Tibial artery (tissue), 4 donors: ENCODE measurements around the gene PCNX1.

ENCODE experiments used
- DNase-seq, 2 donors: peaks; one replicate each; pipeline ENCODE4 v3.0.0-alpha.2; 2019
- H3K27ac ChIP-seq, 2 donors: fragments of 200-600 bp; sonication (generic) in 1 of 2; 1 replicate in 1 of 2; 2 replicates in 1 of 2; pipeline ENCODE4 v1.5.1; 2018 to 2019; ENCODE audit warnings: mild to moderate bottlenecking in 1 of 2
- H3K27me3 ChIP-seq, 2 donors: fragments of 200-600 bp; sonication (generic) in 1 of 2; one replicate each; pipeline versions ENCODE4 v1.5.1 to v1.6.0; 2016 to 2019
- H3K36me3 ChIP-seq, 3 donors: fragments of 200-600 bp; sonication (generic) in 2 of 3; one replicate each; pipeline ENCODE4 v1.5.1; 2016 to 2019; ENCODE audit warnings: mild to moderate bottlenecking in 2 of 3
- H3K4me1 ChIP-seq, 4 donors: fragments of 200-600 bp; sonication (generic) in 2 of 4; 1 replicate in 3 of 4; 2 replicates in 1 of 4; pipeline ENCODE4 v1.5.1; 2016 to 2019
- H3K4me3 ChIP-seq, 2 donors: fragments of 200-600 bp; sonication (generic) in 1 of 2; 1 replicate in 1 of 2; 2 replicates in 1 of 2; pipeline ENCODE4 v1.5.1; 2018 to 2019; ENCODE audit warnings: mild to moderate bottlenecking in 2 of 2
- H3K9me3 ChIP-seq, 3 donors: fragments of 200-600 bp; sonication (generic) in 1 of 3; one replicate each; pipeline ENCODE4 v1.5.1; 2016 to 2019
- intact Hi-C: fragments of 100-400 bp; cut with DNase I; formaldehyde crosslinking; loops from one replicate; pipeline ENCODE4 v1.15.0; 2023; ENCODE audit warnings: low total_unique reads
- TF ChIP-seq, protein P1 (sequence below), 2 experiments: fragments of 200-600 bp in 1 of 2; fragments of 450-650 bp in 1 of 2; IDR thresholded peaks; one replicate each; pipeline ENCODE4 v1.5.1; 2017 to 2019; ENCODE audit warnings: antibody characterized with exemption in 2 of 2, mild to moderate bottlenecking in 1 of 2, moderate library complexity in 1 of 2

Gene PCNX1

DNA sequence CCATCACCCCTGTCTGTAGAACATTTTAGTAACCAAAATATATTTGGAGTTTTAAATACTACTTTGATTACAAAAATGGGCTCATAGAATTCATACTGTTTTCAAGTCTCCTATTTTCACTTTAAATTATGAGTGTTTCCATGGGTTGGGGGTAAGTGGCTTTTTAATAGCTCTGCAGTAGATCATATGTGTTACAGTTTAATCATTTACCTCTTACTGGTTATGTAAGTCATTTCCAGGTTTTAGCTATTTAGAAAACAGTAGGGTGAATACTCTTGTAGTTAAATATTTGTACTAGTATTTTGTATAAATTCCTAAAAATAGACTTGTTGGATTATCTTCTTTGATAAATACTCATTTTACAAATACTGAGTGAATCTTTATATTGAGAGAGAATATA is 8.2 kb downstream of the PCNX1 start:
- Histone ChIP-seq H3K27ac (no peak overlapping the region), H3K4me3 (no peak overlapping the region), H3K36me3 (no peaks in the 10 kb centered on the region), H3K4me1 (peaks cover 0 to 48% (median 4%) of the 10 kb centered on the region in 4 donors), H3K9me3 (no peaks in the 10 kb centered on the region), H3K27me3 (no peaks in the 10 kb centered on the region)
- no peak for DNase-seq
- TF ChIP-seq, protein P1, sequence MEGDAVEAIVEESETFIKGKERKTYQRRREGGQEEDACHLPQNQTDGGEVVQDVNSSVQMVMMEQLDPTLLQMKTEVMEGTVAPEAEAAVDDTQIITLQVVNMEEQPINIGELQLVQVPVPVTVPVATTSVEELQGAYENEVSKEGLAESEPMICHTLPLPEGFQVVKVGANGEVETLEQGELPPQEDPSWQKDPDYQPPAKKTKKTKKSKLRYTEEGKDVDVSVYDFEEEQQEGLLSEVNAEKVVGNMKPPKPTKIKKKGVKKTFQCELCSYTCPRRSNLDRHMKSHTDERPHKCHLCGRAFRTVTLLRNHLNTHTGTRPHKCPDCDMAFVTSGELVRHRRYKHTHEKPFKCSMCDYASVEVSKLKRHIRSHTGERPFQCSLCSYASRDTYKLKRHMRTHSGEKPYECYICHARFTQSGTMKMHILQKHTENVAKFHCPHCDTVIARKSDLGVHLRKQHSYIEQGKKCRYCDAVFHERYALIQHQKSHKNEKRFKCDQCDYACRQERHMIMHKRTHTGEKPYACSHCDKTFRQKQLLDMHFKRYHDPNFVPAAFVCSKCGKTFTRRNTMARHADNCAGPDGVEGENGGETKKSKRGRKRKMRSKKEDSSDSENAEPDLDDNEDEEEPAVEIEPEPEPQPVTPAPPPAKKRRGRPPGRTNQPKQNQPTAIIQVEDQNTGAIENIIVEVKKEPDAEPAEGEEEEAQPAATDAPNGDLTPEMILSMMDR (IDR thresholded peaks at IDR 0.05): no peak
- intact Hi-C loops: no loop called here

DNA sequence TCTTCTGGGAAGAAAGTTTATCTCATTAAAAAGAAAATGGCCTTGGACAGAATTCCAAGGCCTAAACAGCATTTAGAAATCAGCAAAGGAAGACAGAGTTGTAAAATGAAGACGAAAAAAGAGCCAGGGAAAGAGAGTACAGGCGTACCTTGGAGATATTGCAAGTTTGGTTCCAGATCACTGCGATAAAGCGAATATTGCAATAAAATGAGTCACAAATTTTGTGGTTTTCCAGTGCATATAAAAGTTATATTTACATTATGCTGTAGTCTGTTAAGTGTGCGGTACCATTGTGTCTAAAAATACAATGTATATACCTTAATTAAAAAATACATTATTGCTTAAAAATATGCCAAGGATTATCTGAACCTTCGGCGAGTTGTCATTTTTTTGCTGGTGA is 9.0 kb downstream of the PCNX1 start:
- Histone ChIP-seq H3K27me3 (no peaks in the 10 kb centered on the region), H3K4me3 (no peak overlapping the region), H3K9me3 (no peaks in the 10 kb centered on the region), H3K4me1 (peaks cover 0 to 48% (median 9%) of the 10 kb centered on the region in 4 donors), H3K27ac (no peak overlapping the region), H3K36me3 (no peaks in the 10 kb centered on the region)
- no peak for DNase-seq
- intact Hi-C loops: no loop called here
- TF ChIP-seq, protein P1 (IDR thresholded peaks at IDR 0.05): no peak

DNA sequence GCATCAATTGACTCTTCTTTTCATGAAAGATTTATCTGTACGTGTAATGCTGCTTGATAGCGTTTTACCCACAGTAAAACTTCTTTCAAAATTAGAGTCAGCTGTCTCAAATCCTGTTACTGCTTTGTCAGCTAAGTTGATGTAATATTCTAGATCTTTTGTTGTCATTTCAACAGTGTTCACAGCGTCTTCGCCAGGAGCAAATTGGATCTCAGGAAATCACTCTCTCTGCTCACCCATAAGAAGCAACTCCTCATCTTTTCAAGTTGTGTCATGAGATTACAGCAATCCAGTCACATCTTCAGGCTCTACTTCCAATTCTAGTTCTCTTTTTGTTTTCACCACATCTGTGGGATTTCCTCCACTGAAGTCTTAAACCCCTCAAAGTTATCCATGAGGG is 9.5 kb downstream of the PCNX1 start:
- TF ChIP-seq, protein P1 (IDR thresholded peaks at IDR 0.05): no peak
- H3K36me3 ChIP-seq: no peaks in the 10 kb centered on the region
- peaks cover 0 to 45% (median 9%) of the 10 kb centered on the region in 4 donors for H3K4me1 ChIP-seq

DNA sequence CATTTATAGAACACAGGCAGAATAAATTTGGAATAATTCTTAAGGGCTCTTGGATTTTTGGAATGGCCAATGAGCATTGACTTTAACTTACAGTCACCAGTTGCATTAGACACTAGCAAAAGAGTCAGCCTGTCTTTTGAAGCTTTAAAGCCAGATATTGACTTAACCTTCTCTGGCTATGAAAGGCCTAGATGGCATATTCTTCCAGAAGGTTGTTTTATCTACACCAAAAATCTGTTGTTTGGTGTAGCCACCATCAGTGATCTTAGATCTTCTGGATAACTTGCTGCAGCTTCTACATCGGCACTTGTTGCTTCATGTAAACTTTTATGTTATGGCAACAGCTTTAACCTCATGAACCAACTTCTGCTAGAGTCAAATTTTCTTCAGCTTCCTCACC is 10.4 kb downstream of the PCNX1 start:
- H3K27me3 ChIP-seq: no peaks in the 10 kb centered on the region
- intact Hi-C loops: no loop called here
- H3K4me1 ChIP-seq: peaks cover 0 to 38% (median 8%) of the 10 kb centered on the region in 4 donors

More for the DNA sequence above, 9.5 kb downstream of the PCNX1 start:
- Histone ChIP-seq H3K27ac (no peak overlapping the region), H3K4me3 (no peak overlapping the region), H3K9me3 (no peaks in the 10 kb centered on the region), H3K27me3 (no peaks in the 10 kb centered on the region)
- intact Hi-C loops: no loop called here
- no peak for DNase-seq

DNA sequence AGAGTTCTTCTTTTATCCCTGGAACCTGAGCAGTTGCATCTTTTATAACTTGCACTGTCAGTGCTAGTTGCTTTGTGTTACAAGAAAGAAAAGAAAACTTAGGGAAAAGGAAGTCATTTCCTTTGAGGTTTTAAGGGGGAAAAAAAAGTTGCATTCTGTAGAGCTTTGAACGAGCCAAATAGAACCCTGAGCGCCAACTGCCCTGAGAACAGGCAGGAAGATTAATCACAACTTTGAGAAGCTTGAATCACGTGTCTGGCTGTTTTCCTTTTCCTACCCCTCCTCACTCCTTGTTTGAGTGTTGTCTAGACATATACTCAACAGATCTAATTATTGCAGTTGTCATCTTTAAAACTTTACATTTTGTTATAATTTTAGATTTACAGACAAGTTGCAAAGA is 12.5 kb downstream of the PCNX1 start:
- no peaks in the 10 kb centered on the region for H3K36me3 ChIP-seq
- TF ChIP-seq, protein P1 (IDR thresholded peaks at IDR 0.05): no peak
- H3K4me1 ChIP-seq: peaks cover 0 to 39% (median 7%) of the 10 kb centered on the region in 4 donors
- H3K27me3 ChIP-seq: no peaks in the 10 kb centered on the region
- intact Hi-C loops: no loop called here
- no peak for DNase-seq
- no peaks in the 10 kb centered on the region for H3K9me3 ChIP-seq
- H3K4me3 ChIP-seq: no peak overlapping the region
- H3K27ac ChIP-seq: no peak overlapping the region

More for the DNA sequence above, 10.4 kb downstream of the PCNX1 start:
- no peak for DNase-seq
- H3K27ac ChIP-seq: no peak overlapping the region
- no peaks in the 10 kb centered on the region for H3K9me3 ChIP-seq
- TF ChIP-seq, protein P1 (IDR thresholded peaks at IDR 0.05): no peak
- H3K4me3 ChIP-seq: no peak overlapping the region
- H3K36me3 ChIP-seq: no peaks in the 10 kb centered on the region

DNA sequence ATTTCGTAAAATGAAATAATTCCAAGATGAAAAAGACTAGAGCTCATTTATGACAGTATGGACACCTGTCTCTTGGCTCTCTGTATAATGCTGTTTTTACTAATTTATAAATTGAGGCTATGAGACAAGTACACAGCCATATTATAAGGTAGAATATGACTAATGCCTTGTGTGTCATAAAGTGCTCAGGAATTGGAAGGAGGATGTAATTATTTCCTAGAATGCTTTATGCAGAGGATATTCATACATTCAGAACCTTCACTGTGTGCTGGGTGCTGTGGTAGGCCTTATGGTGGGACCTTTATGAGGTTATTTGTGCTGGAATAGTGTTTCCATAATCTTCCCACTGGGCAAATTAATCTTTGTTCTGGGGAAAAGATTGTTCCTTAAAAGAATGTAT is 13.3 kb downstream of the PCNX1 start:
- Histone ChIP-seq H3K27me3 (no peaks in the 10 kb centered on the region), H3K9me3 (no peaks in the 10 kb centered on the region), H3K4me3 (no peak overlapping the region), H3K27ac (no peak overlapping the region), H3K4me1 (peaks cover 0 to 46% (median 7%) of the 10 kb centered on the region in 4 donors), H3K36me3 (no peaks in the 10 kb centered on the region)
- intact Hi-C loops: no loop called here
- DNase-seq: no peak
- TF ChIP-seq, protein P1 (IDR thresholded peaks at IDR 0.05): no peak
